ENCODE measurements around the gene DBX1.
"Not testable (repeated sequence)": the region's sequence is repeated elsewhere in the genome, so short reads cannot be mapped to it uniquely, and the experiment has no call there.

The DBX1 gene

GRCh38 chr11:20160425-20161229 is at the start of gene DBX1:
Gene DBX1, minus strand, starts transcription at chr11:20160475. Its CDS starts 151 bp downstream, at chr11:20160324.
- no peak for DNase-seq (ENCODE audit: low read depth, low spot score)

GRCh38 chr11:20208622-20209111 is 48.4 kb upstream of the DBX1 start:
- DNase-seq (ENCODE audit: low read depth, low spot score), result no peak

GRCh38 chr11:20207781-20208621 is 47.7 kb upstream of the DBX1 start:
- no peak for DNase-seq (ENCODE audit: low read depth, low spot score)

GRCh38 chr11:20205807-20206206 is 45.5 kb upstream of the DBX1 start:
- no peak for DNase-seq (ENCODE audit: low read depth, low spot score)

GRCh38 chr11:20204681-20205080 is 44.4 kb upstream of the DBX1 start:
- DNase-seq (ENCODE audit: low read depth, low spot score), result no peak

GRCh38 chr11:20203831-20204230 is 43.6 kb upstream of the DBX1 start:
- DNase-seq (ENCODE audit: low read depth, low spot score), result no peak

GRCh38 chr11:20201231-20201630 is 41.0 kb upstream of the DBX1 start:
- DNase-seq (ENCODE audit: low read depth, low spot score), result no peak

GRCh38 chr11:20200331-20200955 is 40.2 kb upstream of the DBX1 start:
- not testable (repeated sequence) for DNase-seq (ENCODE audit: low read depth, low spot score)

- DNase-seq (ENCODE audit: low read depth, low spot score), result no peak
Measured at GRCh38 chr11:20197881-20198280, 37.6 kb upstream of the DBX1 start.

GRCh38 chr11:20194470-20194869 is 34.2 kb upstream of the DBX1 start:
- no peak for DNase-seq (ENCODE audit: low read depth, low spot score)

GRCh38 chr11:20193307-20193706 is 33.0 kb upstream of the DBX1 start:
- no peak for DNase-seq (ENCODE audit: low read depth, low spot score)

GRCh38 chr11:20192641-20193040 is 32.4 kb upstream of the DBX1 start:
- no peak for DNase-seq (ENCODE audit: low read depth, low spot score)

- no peak for DNase-seq (ENCODE audit: low read depth, low spot score)
Measured at GRCh38 chr11:20192151-20192550, 31.9 kb upstream of the DBX1 start.

- DNase-seq (ENCODE audit: low read depth, low spot score), result no peak
Measured at GRCh38 chr11:20178976-20179375, 18.7 kb upstream of the DBX1 start.

GRCh38 chr11:20177136-20177535 is 16.9 kb upstream of the DBX1 start:
- DNase-seq (ENCODE audit: low read depth, low spot score), result no peak

GRCh38 chr11:20172721-20173447 is 12.6 kb upstream of the DBX1 start:
- no peak for DNase-seq (ENCODE audit: low read depth, low spot score)

- DNase-seq (ENCODE audit: low read depth, low spot score), result no peak
Measured at GRCh38 chr11:20163783-20164481, 3.7 kb upstream of the DBX1 start.

- no peak for DNase-seq (ENCODE audit: low read depth, low spot score)
Measured at GRCh38 chr11:20162824-20163782, 2.8 kb upstream of the DBX1 start.

- DNase-seq (ENCODE audit: low read depth, low spot score), result no peak
Measured at GRCh38 chr11:20161923-20162744, 1.9 kb upstream of the DBX1 start.
